Common myeloid progenitor, CD34-positive (primary cell): ENCODE data around the gene SKIC8.

Source experiments
- CTCF ChIA-PET: fragments of 350-600 bp; sonication (Branson Sonifier 250); formaldehyde crosslinking; loops from one replicate; lab custom pipeline; 2021; ENCODE audit warnings: antibody characterized with exemption; lab: Charles Lee
- POLR2A ChIA-PET: fragments of 350-600 bp; sonication (Branson Sonifier 250); formaldehyde crosslinking; loops from one replicate; lab custom pipeline; 2021; ENCODE audit warnings: antibody characterized with exemption; lab: Charles Lee
- DNase-seq, 3 donors: peaks; one replicate each; pipeline versions ENCODE4 v3.0.0 to v3.0.0-alpha.2; 2013
- H3K27ac ChIP-seq, 2 experiments: 1 replicate in 1 of 2; 2 replicates in 1 of 2; pipeline ENCODE4 v1.7.0; 2013; ENCODE audit warnings: inconsistent platforms in 2 of 2, low read length in 2 of 2, mild to moderate bottlenecking in 2 of 2, low read depth in 1 of 2, moderate library complexity in 1 of 2; ENCODE audit not compliant: severe bottlenecking in 2 of 2, insufficient read depth in 1 of 2, poor library complexity in 1 of 2
- H3K27me3 ChIP-seq, 5 experiments: replicated peaks in 2 of 5; 1 replicate in 3 of 5; 2 replicates in 2 of 5; pipeline versions ENCODE4 v1.6.1 to v1.7.0; 2013; ENCODE audit warnings: low read length in 4 of 5, mild to moderate bottlenecking in 2 of 5, moderate library complexity in 2 of 5, inconsistent platforms in 1 of 5; ENCODE audit not compliant: insufficient read depth in 5 of 5, control insufficient read depth in 4 of 5
- H3K36me3 ChIP-seq, 4 experiments: 1 replicate in 2 of 4; 2 replicates in 2 of 4; pipeline versions ENCODE4 v1.6.1 to v1.7.0; 2013; ENCODE audit warnings: low read length in 3 of 4, control low read depth in 1 of 4, mild to moderate bottlenecking in 1 of 4; ENCODE audit not compliant: control insufficient read depth in 4 of 4, insufficient read depth in 4 of 4
- H3K4me1 ChIP-seq, 4 experiments: 1 replicate in 3 of 4; 2 replicates in 1 of 4; pipeline versions ENCODE4 v1.6.1 to v1.7.1; 2013; ENCODE audit warnings: low read length in 3 of 4, mild to moderate bottlenecking in 3 of 4, control low read depth in 1 of 4, inconsistent platforms in 1 of 4, moderate library complexity in 1 of 4; ENCODE audit not compliant: control insufficient read depth in 4 of 4, insufficient read depth in 4 of 4; ENCODE audit errors: control extremely low read depth in 1 of 4
- H3K4me3 ChIP-seq, 7 experiments: 1 replicate in 4 of 7; 2 replicates in 3 of 7; pipeline versions ENCODE4 v1.5.1 to v1.7.0; 2013; ENCODE audit warnings: mild to moderate bottlenecking in 7 of 7, low read length in 6 of 7, moderate library complexity in 6 of 7, inconsistent platforms in 2 of 7, low read depth in 2 of 7, control low read depth in 1 of 7; ENCODE audit not compliant: insufficient read depth in 4 of 7, control insufficient read depth in 1 of 7; ENCODE audit errors: extremely low read depth in 1 of 7
- H3K9me3 ChIP-seq, 5 experiments: 1 replicate in 4 of 5; 2 replicates in 1 of 5; pipeline versions ENCODE4 v1.6.1 to v1.7.1; 2013; ENCODE audit warnings: low read length in 4 of 5, mild to moderate bottlenecking in 2 of 5, inconsistent platforms in 1 of 5, low read depth in 1 of 5, moderate library complexity in 1 of 5; ENCODE audit not compliant: control insufficient read depth in 4 of 5, insufficient read depth in 2 of 5; ENCODE audit errors: control extremely low read depth in 1 of 5
- WGBS: methylation state at CpG from one replicate; pipeline ENCODE4 v1.1.5; 2013; ENCODE audit not compliant: insufficient coverage; 5-methylcytosine and 5-hydroxymethylcytosine counted together

The SKIC8 gene

GRCh38 chr15:78282324-78282723 is 17.1 kb downstream of the SKIC8 start:
- Histone ChIP-seq H3K9me3 (no peaks in the 10 kb centered on the region), H3K27me3 (no peaks in the 10 kb centered on the region), H3K27ac (no peak overlapping the region), H3K36me3 (peaks cover 10 to 76% (median 48%) of the 10 kb centered on the region in 4 experiments), H3K4me3 (no peak overlapping the region), H3K4me1 (peaks cover 0 to 3% (median 0%) of the 10 kb centered on the region in 4 experiments)
- DNase-seq = no peak
- CTCF ChIA-PET = interaction anchor here (1.1 to 2.4 kb wide), 4 partner anchors 12 to 19 kb away, joined by 3 to 12 read pairs (median 8); partner anchors contain the start of gene DNAJA4
- 100% methylated on average over 1 of the region's 2 CpGs for WGBS
- POLR2A ChIA-PET = interaction anchor here (1.0 kb wide), 1 partner anchor 8 kb away, joined by 3 read pairs; no protein-coding TSS in a partner anchor

- CTCF ChIA-PET = interaction anchor here (0.5 to 2.4 kb wide), 2 partner anchors 14 to 402 kb away, joined by 3 to 12 read pairs; no protein-coding TSS in a partner anchor
Observed at GRCh38 chr15:78280319-78281072, 18.9 kb downstream of the SKIC8 start.

DNA sequence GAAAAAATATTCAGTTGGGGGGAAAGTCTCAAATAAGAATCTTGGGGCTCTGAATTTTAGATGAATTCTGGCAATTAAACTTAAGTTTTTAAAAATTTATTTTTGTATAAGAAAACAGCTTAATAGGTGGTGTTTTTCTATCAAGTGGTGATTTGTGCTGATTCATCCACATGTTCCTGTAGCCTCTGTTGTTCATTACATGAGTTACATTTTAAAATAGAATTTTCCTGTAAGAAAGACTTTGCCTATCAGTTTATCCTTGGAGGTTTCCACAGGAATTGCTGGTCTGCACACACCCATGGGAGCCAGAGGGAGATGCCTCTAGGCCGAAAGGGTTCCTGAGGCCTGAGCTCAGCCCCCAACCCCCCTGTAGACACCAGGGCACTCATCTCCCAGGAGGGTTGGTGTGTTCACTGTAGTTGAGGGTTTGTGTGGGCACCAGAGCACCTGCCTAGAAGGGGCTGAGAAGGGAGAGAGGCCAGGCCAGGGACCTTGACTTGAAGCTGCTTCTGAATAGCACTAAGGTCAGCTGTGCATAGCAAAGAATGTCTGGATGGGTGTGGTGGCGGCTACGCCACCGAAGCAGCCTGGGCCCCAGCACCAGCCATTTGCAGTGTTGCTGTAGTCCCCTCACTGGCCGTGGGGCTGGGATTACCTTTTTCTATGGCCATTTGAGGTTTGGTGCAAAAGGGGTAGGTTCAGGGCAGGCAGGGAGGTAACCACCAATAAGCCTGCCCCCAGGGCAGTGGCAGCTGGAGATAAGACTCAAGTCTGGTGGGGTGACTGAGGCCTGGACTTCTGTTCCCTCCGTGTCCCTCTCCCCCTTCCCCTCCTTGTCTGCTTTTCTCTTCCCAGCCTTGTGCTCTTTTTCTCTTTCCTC is 23.1 kb downstream of the SKIC8 start:
- peaks cover 0 to 10% (median 0%) of the 10 kb centered on the region in 4 experiments for H3K4me1 ChIP-seq
- H3K27ac ChIP-seq = peak overlapping the region in 1 of 2 experiments; percentile 19
- H3K9me3 ChIP-seq = no peaks in the 10 kb centered on the region
- DNase-seq = no peak
- POLR2A ChIA-PET = interaction anchor here (1.1 kb wide), 1 partner anchor 11 kb away, joined by 3 read pairs; the partner anchor contains the start of gene DNAJA4
- 87% methylated on average over 6 of the region's 6 CpGs for WGBS
- H3K36me3 ChIP-seq = peaks cover 8 to 39% (median 21%) of the 10 kb centered on the region in 4 experiments
- H3K4me3 ChIP-seq = no peak overlapping the region
- CTCF ChIA-PET = interaction anchor here (0.6 to 3.2 kb wide), 2 partner anchors 10 to 142 kb away, joined by 4 to 14 read pairs; no protein-coding TSS in a partner anchor
- no peaks in the 10 kb centered on the region for H3K27me3 ChIP-seq

More at GRCh38 chr15:78280319-78281072, 18.9 kb downstream of the SKIC8 start:
- POLR2A ChIA-PET = no interaction called here
- peak overlapping the region in 1 of 2 experiments; percentile 25 for H3K27ac ChIP-seq
- H3K4me3 ChIP-seq = no peak overlapping the region
- WGBS = 91% methylated on average over 9 of the region's 13 CpGs
- DNase-seq = no peak
- H3K9me3 ChIP-seq = no peaks in the 10 kb centered on the region
- no peaks in the 10 kb centered on the region for H3K27me3 ChIP-seq
- peaks cover 11 to 64% (median 41%) of the 10 kb centered on the region in 4 experiments for H3K36me3 ChIP-seq
- H3K4me1 ChIP-seq = peaks cover 0 to 10% (median 0%) of the 10 kb centered on the region in 4 experiments

- CTCF ChIA-PET = interaction anchor here (3.2 kb wide), 1 partner anchor 9 kb away, joined by 14 read pairs; no protein-coding TSS in a partner anchor
- no peak overlapping the region for H3K4me3 ChIP-seq
Observed at GRCh38 chr15:78274994-78275393, 24.4 kb downstream of the SKIC8 start.

DNA sequence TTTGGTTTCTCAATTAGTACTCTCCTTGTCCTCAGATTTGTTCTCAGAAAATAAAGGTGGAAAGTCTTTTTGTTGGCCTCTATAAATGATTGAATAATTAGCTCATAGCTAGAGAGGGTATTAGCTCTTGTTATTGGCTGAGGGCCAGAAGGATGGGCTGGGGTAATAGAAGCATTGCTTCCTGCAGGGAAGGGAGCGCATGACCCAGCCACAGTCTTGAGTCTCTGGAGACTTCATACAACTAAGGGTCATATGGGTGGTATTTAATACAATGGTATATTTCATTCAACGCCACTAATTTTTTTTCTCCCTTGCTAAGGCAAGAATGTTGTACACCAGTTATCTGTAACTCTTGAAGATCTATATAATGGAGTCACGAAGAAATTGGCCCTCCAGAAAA is 26.6 kb downstream of the SKIC8 start:
- Histone ChIP-seq H3K4me3 (no peak overlapping the region), H3K27me3 (no peaks in the 10 kb centered on the region), H3K4me1 (peaks cover 0 to 6% (median 0%) of the 10 kb centered on the region in 4 experiments), H3K27ac (no peak overlapping the region), H3K36me3 (peaks cover 0 to 16% (median 9%) of the 10 kb centered on the region in 4 experiments), H3K9me3 (no peaks in the 10 kb centered on the region)
- ChIA-PET POLR2A (interaction anchor here (0.6 kb wide), 1 partner anchor 56 kb away, joined by 5 read pairs; no protein-coding TSS in a partner anchor), CTCF (no interaction called here)
- WGBS = 100% methylated on average over 1 of the region's 3 CpGs
- DNase-seq = no peak

More at GRCh38 chr15:78274994-78275393, 24.4 kb downstream of the SKIC8 start:
- POLR2A ChIA-PET = no interaction called here
- WGBS = 100% methylated on average over 4 of the region's 5 CpGs
- Histone ChIP-seq H3K4me1 (peaks cover 0 to 10% (median 0%) of the 10 kb centered on the region in 4 experiments), H3K9me3 (no peaks in the 10 kb centered on the region), H3K27ac (no peak overlapping the region), H3K27me3 (no peaks in the 10 kb centered on the region), H3K36me3 (peaks cover 5 to 29% (median 17%) of the 10 kb centered on the region in 4 experiments)
- DNase-seq = no peak

DNA sequence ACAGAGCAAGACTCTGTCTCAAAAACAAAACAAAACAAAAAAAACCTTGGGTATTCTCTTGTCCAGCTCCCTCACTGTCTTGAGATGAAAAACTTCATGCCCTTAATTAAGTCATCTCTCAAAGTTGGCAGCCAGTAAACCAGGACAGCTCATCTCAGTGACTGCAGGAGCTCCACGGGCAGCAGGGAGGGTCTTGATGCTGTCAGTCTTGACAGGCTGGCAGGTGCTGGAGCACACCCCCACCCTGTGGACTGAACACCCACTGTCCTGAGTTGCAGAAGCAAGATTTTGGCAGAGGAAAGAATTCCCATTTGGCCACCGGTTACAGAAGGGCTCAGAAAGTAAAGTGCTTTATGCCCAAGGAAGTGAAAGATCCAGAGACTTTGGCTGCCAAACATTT is 27.1 kb downstream of the SKIC8 start:
- ChIA-PET POLR2A (no interaction called here), CTCF (no interaction called here)
- Histone ChIP-seq H3K36me3 (peaks cover 0 to 16% (median 6%) of the 10 kb centered on the region in 4 experiments), H3K4me1 (peaks cover 0 to 6% (median 0%) of the 10 kb centered on the region in 4 experiments), H3K4me3 (no peak overlapping the region), H3K27ac (no peak overlapping the region), H3K9me3 (no peaks in the 10 kb centered on the region), H3K27me3 (no peaks in the 10 kb centered on the region)
- WGBS = 100% methylated on average over 2 of the region's 2 CpGs
- DNase-seq = no peak
